GM19193 (cell line): ENCODE results near the gene AOPEP.

Experiments
- POLR2A ChIP-seq: IDR thresholded peaks from 4 replicates; pipeline ENCODE4 v1.6.1; 2011; ENCODE audit not compliant: insufficient read depth, insufficient read length; ENCODE audit errors: extremely low read depth

Gene AOPEP

DNA sequence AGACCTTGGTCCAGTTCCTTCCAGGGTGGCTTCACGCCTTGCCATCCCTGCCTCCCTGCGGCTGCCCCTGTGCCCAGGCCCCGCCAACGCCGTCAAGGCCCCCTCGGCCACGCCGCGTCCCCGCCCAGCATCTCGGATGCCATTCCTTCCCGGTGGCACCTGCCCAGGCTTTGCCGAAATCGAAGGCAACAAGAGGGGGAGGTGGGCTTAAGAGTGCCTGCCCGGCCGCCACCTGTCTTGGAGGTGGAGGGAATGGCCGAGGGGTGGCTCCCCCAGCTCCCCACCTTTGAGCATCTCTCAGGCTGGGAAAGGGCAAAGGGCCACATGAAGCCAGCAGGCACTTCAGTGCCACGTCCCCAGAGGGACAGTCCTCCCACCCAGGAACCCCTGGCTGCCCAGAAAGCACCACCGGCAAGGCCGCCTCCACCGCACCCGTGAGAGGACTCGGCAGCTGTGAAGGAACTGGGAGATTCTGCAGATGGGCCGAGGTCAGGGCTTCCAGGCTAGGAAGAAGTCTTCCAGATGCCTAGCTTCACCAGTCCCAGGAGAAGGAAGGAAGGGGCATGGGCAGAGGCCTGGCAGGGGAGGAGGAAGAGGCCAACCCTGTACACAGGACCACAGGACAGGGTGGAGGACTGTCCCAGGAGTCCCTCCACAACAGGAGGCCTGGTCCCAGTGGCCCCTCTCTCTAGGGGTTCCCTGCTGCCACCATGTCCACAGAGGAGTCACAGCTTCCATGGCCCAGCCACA is 373.0 kb downstream of the AOPEP start:
- TF ChIP-seq POLR2A = no peak

DNA sequence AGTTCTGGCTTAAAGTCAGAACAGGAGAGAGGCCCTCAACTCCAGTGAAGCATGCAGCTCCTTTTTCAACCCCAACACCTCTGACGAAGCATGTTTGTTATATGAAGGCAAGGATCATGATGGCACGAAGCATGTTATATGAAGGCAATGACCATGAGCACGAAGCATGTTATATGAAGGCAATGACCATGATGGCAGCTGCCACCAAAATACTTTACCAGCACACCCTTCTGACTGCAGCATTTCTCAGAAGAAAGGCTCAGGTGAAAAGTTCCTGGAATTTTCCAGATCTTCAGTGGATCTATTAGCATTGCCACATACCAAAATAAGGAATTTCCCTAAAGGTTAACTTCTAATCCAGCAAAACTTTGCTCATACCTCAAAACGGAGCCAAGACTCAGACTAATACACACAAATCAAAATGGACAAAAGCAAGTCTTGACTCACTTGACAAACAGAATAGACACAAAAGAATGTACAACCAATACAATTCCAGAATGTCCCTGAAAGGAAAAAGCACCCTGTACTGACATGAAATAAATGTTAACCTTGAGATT is 373.6 kb downstream of the AOPEP start:
- TF ChIP-seq POLR2A = no peak

DNA sequence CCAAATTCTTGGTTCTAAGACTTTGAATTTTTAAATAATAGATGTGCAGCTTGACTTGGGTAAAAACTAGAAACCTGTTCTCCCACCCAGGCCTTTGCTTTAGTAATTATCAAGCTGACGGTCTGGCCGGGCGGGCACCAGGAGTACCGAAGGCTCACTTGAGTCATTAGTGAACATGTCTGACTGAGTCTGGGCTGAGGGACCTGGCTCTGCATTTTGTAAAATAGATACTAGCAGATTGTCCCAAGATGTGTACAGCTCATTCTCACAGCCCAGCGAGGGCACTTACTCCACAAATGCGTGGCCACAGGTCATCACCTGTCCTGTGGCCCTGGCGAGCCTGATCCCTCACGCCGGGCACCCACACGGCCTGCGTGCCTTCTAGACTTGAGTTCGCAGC is 374.8 kb downstream of the AOPEP start:
- TF ChIP-seq POLR2A = no peak

DNA sequence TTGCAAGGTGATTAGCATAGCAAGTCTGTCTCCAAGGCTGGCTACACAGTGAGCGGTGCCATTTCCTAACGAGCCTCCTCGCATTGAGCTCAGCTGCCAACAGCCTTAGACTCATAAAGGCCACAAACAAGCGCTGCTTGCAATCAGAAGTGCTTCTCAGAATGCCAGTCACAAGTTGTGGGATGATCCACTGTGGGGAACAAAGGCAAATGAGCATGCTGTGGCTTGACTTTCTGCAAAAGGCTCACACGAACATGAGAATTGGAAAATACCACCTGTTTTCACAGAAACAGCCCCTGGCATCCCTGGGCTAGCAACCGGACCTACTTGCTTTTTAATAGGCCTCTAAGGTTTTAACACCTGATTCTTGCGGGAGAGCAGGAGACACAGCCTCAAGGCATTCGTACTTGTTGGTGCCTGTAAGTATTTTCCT is 375.5 kb downstream of the AOPEP start:
- no peak for TF ChIP-seq POLR2A

DNA sequence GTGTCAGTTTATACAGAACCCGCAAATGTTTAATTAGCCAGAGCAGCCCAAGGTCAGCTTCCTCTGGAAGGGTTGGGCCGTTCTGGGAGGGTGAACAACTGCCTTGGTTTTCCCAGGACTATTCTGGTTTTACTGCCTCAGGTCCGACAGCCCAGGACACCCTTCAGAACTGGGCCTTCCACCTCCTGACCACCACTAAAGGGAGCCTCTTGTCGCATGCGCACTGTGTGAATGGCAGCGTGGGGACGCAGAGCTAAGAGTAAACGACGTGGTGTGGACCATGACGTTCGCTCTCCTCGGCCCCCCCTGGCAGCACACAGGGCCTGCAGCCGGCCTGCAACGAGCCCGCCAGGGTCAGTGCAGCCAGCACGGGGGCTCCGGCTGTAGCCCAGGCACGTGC is 376.1 kb downstream of the AOPEP start:
- no peak for TF ChIP-seq POLR2A

DNA sequence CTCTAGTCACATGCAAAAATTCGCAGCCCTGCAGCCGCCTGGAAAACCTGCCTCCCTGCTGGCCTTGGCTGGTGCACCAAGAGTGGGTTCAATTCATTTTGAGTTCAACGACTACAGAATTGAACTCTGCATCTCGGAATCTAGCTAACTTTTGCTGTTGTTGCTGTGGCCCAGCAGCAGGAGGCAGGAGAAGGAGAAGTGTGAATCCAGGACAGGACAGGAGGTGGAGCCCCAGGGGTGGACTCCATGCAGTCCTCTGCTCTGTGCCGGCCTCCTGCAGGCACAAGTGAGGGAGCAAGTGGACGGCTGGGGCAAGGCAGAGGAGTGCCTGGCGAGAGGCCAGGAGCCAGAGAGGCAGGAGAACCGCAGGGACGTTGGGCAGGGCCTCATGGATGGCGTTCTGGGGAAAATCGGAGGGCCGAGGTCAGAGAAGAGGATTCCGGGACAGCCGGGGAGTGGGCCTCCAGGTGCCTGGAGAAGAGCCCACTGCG is 376.8 kb downstream of the AOPEP start:
- no peak for TF ChIP-seq POLR2A

DNA sequence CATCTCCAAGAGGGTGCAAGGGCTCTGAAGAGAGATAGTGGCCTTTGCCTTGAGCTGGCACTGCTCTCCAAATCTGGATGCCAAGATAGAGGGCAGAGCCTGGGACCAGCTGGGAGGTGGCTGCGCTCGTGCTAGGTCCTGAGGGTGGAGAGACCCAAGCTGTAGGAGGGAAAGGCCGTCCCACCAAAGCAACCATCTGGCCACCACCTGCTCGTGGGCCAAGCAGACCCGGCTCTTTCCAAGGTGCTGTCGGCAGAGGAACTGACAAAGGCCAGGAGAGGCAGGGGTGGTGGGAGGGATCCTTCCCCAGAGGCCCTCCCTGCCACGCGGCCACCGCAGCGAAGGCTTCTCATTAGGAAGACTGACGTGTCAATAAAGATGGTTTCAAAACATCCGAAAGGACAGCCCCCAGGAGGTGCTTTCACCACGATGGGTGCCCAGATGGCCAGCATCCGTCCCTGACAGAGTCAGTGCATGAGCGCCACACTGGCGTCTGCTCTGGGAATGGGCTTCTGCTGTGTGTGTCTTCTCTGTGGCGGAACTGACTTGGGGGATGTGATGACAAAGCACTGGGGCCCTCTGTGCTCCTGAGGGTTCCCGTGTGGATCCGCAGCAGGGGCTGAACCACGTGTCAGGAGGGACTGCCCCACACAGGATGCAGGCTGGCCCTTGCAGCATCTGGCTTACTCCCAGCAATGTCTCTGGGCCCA is 377.5 kb downstream of the AOPEP start:
- no peak for TF ChIP-seq POLR2A

DNA sequence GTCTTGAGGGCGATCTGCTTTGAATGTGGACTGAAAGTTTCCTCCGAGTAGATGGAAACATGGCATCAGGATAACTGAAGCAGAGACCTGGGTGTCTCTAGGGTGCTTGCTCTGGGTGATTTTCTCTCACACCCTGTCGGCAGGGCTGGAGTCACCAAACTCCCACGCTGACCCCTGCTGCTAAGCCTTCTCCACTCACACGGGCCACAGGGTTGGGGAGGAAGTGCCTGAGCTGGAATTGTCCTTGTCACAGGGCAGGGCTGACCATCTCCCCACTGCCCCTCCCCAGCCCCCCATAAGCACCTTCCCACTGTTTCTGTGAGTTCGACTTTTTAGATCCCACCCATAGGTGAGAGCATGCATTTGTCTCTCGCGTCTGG is 378.1 kb downstream of the AOPEP start:
- TF ChIP-seq POLR2A = no peak

DNA sequence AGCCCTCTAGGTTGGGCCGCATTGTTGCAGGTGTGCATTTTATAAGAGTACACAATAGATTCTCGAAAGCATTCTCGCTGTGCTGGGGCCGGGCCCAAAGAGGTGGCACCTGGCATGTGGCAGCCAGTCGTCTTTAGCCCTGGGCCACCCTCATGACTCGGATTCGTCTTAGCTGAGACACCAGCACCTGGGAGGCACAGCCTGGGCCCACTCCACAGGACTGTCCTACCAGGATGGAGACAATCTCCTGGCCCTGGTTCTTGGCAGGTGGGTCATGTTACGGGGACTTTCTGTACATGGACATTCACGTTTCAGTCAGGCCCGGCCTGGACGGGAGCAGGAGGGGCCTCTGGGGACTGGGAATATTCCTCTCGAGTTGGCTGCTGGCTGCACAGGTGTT is 378.5 kb downstream of the AOPEP start:
- TF ChIP-seq POLR2A = no peak

DNA sequence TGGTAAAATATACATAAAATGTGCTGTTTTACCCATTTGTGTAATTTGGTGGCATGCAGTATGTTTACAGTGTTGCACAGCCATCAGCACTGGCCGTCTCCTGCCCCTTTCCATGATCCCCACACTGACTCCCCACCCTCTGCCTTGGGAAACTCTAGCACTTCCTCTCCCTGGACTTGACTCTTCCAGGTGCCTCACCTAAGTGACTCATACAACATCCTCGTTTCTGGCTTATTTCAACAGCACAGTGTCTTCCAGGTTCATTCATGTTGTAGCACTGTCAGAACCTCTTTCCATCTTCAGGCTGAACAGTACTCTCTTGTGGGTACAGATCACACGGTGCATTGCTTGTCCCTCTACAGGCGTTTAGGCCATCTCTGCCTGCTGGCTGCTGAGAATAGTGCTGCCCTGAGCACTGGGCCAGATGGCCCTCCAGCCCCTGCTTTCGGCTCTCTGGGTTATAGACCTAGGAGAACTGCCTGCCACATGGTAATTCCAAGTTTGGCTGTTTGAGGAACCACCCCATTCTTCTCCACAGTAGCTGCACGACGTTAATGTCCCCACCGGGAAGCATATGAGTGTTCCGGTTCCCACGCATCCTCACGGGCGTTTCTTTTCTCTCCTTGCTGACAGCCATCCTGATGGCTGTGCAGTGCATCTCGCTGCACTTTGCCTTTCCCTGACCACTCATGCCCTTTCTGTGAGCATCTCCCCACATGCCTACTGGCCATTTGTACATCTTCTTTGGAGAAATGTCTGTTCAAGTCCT is 379.2 kb downstream of the AOPEP start:
- no peak for TF ChIP-seq POLR2A

DNA sequence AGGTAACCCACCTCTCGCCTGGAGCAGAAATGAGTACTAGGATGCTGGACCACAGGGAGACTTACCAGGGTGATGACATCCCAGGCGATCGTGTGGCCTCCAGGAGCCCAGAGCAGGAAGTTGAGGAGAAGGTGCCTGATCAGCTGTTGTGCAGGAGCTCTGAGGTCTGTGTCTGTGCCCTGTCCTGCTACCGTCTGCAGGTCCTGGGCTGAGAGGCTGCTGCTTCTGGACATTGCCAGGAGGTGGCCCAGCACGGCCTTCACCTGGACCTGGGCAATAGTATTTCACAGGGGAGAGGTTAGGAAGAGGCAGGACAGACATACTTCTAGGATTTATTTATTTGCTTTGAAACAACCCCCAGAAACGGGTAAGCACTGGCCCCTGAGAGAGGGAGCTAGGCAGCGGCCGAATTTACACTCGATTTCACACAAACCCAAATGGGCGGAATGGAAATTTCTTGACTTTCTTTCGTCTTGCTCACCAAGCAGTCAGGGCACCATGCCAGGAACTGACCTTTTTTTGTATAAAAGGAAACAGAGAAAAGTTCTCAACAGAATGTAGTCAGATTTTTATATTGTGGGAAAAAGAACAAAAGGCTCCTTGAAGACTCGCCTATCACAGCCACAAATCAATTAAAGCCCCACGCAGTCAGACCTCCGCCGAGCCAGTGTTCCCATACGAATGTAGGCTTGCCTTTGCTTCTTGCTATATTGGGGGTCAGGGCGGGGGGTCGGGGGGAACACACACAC is 380.7 kb downstream of the AOPEP start:
- no peak for TF ChIP-seq POLR2A

DNA sequence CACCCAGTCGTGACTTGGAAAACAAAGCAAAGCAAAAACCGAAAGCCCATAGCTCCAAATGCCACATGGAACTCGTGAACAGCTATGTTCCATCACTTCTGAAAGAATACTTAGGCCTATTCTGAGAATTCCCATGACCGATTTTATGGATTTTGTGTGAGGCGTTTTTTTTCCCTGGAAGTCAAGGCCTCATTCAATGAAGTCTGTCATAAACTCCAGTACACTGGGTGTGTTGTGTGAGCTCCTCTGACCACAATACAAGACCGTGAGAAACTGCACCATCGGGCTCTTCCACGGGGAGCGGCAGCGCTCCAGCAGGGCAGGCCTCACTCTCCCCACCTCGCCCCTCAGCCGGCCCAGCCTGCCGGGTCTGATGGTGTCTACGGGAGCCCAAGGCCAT is 381.5 kb downstream of the AOPEP start:
- TF ChIP-seq POLR2A = no peak

DNA sequence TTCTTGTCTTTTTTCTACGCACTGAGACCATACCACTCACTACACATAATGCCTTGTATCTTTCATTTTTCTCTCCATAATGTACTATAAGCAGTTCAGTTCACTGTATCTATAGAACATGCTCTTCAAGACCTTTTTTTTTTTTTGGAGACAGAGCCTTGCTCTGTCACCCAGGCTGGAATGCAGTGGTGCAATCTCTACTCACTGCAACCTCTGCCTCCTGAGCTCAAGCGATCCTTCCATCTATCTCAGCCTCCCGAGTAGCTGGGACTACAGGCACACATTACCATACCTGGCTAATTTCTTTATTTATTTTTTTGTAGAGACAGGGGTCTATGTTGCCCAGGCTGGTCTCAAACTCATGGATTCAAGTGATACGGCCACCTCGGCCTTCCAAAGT is 382.3 kb downstream of the AOPEP start:
- TF ChIP-seq POLR2A = no peak

DNA sequence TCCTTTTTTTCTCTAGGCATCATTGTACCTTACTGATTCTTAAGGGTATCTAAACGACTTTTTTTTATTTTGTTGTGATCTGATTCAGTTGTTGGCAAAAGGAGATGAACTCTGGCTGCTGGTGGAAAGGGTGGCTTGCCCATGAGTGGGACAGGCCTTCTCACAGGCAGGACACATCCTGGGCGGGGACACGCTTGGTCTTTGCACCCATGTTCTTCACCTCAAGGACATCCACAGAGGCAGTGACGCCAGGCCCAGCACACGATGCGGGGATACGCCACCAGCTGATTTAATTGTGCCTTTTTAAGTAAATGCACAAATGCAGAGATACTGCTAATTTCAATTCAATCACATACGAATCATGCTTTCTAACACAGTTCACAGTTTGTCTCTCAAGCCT is 383.0 kb downstream of the AOPEP start:
- TF ChIP-seq POLR2A = no peak
